ENCODE data around the gene TOMM20. TPM values are rescaled to one million over a fixed set of nuclear protein-coding genes. Genes with fewer than 3 reads are reported as not detected.
"Not testable (repeated sequence)": the region's sequence is repeated elsewhere in the genome, so short reads cannot be mapped to it uniquely, and the experiment has no call there.

The TOMM20 gene
- total RNA-seq, 1 experiment from 2014 or later, result 101 TPM

- Histone ChIP-seq H3K36me3 (ENCODE audit: control insufficient read depth, insufficient read depth, low read length) (no peaks in the 10 kb centered on the region), H3K4me3 (ENCODE audit: low read depth in 2 of 2, low read length in 2 of 2) (no peak overlapping the region), H3K4me1 (ENCODE audit: control insufficient read depth, insufficient read depth, low read length) (peaks cover 70% of the 10 kb centered on the region), H3K9me3 (ENCODE audit: control insufficient read depth, insufficient read depth, low read depth, low read length) (no peaks in the 10 kb centered on the region), H3K27ac (ENCODE audit: low read length) (peak overlapping the region; percentile 100), H3K27me3 (ENCODE audit: control insufficient read depth, insufficient read depth, low read length) (no peaks in the 10 kb centered on the region)
- TF ChIP-seq SIN3A (IDR thresholded peaks at IDR 0.05; ENCODE audit: borderline replicate concordance, insufficient read depth, low read depth, low read length), result no peak
- TF ChIP-seq TCF7L2 (IDR thresholded peaks at IDR 0.05; ENCODE audit: low read depth, low read length), result peak; percentile 50; the same call in 1 of the 2 replicates
- DNase-seq (ENCODE audit: low read depth, low spot score) (no peak), ATAC-seq (peak; percentile 31)
- no TSS peak for BruUV-seq (replicated peaks)
- in situ Hi-C loops (cut with HindIII; ENCODE audit: low pct_unique_long_range_greater_than_20kb, low sequenced_read_pairs), result loop anchor here (10.0 kb wide), 2 partner anchors 120 to 330 kb away; no protein-coding TSS in a partner anchor
- POLR2A ChIA-PET, result interaction anchor here (0.6 to 2.7 kb wide), 2 partner anchors 96 to 471 kb away, joined by 4 to 7 read pairs; no protein-coding TSS in a partner anchor
- CTCF ChIA-PET, result no interaction called here
- intact Hi-C loops (cut with micrococcal nuclease; ENCODE audit: unreplicated experiment), result loop anchor here (5.0 to 10.0 kb wide), 2 partner anchors 200 to 462 kb away; partner anchors contain the start of gene IRF2BP2
Measured at GRCh38 chr1:235074523-235075047, 54.1 kb downstream of the TOMM20 start.

GRCh38 chr1:235073968-235074522 is 54.6 kb downstream of the TOMM20 start:
- ATAC-seq (peak; percentile 19), DNase-seq (ENCODE audit: low read depth, low spot score) (no peak)
- H3K27me3 ChIP-seq (ENCODE audit: control insufficient read depth, insufficient read depth, low read length), result no peaks in the 10 kb centered on the region
- BruUV-seq (replicated peaks), result no TSS peak
- CTCF ChIA-PET, result no interaction called here
- no peaks in the 10 kb centered on the region for H3K36me3 ChIP-seq (ENCODE audit: control insufficient read depth, insufficient read depth, low read length)
- H3K27ac ChIP-seq (ENCODE audit: low read length), result peak overlapping the region; percentile 100
- POLR2A ChIA-PET, result interaction anchor here (0.6 to 2.7 kb wide), 7 partner anchors 39 to 578 kb away, joined by 3 to 10 read pairs (median 4); no protein-coding TSS in a partner anchor
- H3K4me3 ChIP-seq (ENCODE audit: low read depth in 2 of 2, low read length in 2 of 2), result no peak overlapping the region
- H3K9me3 ChIP-seq (ENCODE audit: control insufficient read depth, insufficient read depth, low read depth, low read length), result no peaks in the 10 kb centered on the region
- peaks cover 70% of the 10 kb centered on the region for H3K4me1 ChIP-seq (ENCODE audit: control insufficient read depth, insufficient read depth, low read length)
- TF ChIP-seq POLR2AphosphoS5 (IDR thresholded peaks at IDR 0.05; ENCODE audit: low read depth, low read length) (no peak), SIN3A (IDR thresholded peaks at IDR 0.05; ENCODE audit: borderline replicate concordance, insufficient read depth, low read depth, low read length) (no peak)
- TF ChIP-seq, protein P1, sequence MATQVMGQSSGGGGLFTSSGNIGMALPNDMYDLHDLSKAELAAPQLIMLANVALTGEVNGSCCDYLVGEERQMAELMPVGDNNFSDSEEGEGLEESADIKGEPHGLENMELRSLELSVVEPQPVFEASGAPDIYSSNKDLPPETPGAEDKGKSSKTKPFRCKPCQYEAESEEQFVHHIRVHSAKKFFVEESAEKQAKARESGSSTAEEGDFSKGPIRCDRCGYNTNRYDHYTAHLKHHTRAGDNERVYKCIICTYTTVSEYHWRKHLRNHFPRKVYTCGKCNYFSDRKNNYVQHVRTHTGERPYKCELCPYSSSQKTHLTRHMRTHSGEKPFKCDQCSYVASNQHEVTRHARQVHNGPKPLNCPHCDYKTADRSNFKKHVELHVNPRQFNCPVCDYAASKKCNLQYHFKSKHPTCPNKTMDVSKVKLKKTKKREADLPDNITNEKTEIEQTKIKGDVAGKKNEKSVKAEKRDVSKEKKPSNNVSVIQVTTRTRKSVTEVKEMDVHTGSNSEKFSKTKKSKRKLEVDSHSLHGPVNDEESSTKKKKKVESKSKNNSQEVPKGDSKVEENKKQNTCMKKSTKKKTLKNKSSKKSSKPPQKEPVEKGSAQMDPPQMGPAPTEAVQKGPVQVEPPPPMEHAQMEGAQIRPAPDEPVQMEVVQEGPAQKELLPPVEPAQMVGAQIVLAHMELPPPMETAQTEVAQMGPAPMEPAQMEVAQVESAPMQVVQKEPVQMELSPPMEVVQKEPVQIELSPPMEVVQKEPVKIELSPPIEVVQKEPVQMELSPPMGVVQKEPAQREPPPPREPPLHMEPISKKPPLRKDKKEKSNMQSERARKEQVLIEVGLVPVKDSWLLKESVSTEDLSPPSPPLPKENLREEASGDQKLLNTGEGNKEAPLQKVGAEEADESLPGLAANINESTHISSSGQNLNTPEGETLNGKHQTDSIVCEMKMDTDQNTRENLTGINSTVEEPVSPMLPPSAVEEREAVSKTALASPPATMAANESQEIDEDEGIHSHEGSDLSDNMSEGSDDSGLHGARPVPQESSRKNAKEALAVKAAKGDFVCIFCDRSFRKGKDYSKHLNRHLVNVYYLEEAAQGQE (IDR thresholded peaks at IDR 0.05; ENCODE audit: insufficient read depth in 1 of 2, low read depth in 2 of 2, low read length in 1 of 2), result no peak
- in situ Hi-C loops (cut with HindIII; ENCODE audit: low pct_unique_long_range_greater_than_20kb, low sequenced_read_pairs), result loop anchor here (10.0 kb wide), 2 partner anchors 119 to 329 kb away; no protein-coding TSS in a partner anchor
- intact Hi-C loops (cut with micrococcal nuclease; ENCODE audit: unreplicated experiment), result loop anchor here (10.0 kb wide), 1 partner anchor 199 kb away; no protein-coding TSS in a partner anchor

DNA sequence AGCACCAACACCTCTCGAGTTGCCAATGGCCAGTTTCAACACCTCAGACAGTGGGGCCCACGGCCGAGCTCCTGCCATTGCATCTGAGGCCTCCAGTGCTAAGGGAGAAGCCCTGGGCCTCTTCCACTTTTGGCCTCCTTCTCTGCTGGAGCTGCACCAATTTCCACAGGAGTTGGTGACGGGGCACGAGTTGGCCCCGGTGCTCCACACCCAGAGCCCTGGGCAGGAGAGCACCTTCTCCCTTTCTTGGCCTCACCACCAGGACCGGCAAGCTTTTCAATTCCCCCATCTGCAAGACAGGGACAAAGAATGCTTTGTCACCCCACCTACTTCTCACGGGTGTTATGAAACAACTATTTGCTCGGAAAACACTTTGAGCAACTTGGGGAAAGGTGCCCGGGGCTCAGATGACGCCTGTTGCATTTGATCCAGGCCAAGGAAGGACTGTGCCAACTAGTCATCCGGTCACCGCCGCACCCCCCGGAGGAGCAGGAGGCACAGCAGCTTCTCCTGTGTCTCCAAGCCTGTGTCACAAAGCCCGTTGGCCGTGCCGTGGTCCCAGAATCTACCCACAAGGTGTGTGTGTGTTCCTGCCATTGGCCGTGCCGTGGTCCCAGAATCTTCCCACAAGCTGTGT is 55.2 kb downstream of the TOMM20 start:
- peak overlapping the region; percentile 100 for H3K27ac ChIP-seq (ENCODE audit: low read length)
- BruUV-seq (replicated peaks), result TSS peak; percentile 58
- in situ Hi-C loops (cut with HindIII; ENCODE audit: low pct_unique_long_range_greater_than_20kb, low sequenced_read_pairs), result loop anchor here (10.0 kb wide), 2 partner anchors 119 to 329 kb away; no protein-coding TSS in a partner anchor
- peak; percentile 65; the same call in 1 of the 2 replicates for TF ChIP-seq POLR2AphosphoS5 (IDR thresholded peaks at IDR 0.05; ENCODE audit: low read depth, low read length)
- TF ChIP-seq, protein P1 (IDR thresholded peaks at IDR 0.05; ENCODE audit: insufficient read depth in 1 of 2, low read depth in 2 of 2, low read length in 1 of 2), result no peak
- TF ChIP-seq TCF7L2 (IDR thresholded peaks at IDR 0.05; ENCODE audit: low read depth, low read length), result peak; percentile 86
- H3K27me3 ChIP-seq (ENCODE audit: control insufficient read depth, insufficient read depth, low read length), result no peaks in the 10 kb centered on the region
- intact Hi-C loops (cut with micrococcal nuclease; ENCODE audit: unreplicated experiment), result loop anchor here (10.0 kb wide), 1 partner anchor 199 kb away; no protein-coding TSS in a partner anchor
- POLR2A ChIA-PET, result interaction anchor here (0.6 to 2.7 kb wide), 8 partner anchors 40 to 577 kb away, joined by 3 to 10 read pairs (median 4); no protein-coding TSS in a partner anchor
- no peak for DNase-seq (ENCODE audit: low read depth, low spot score)
- no peaks in the 10 kb centered on the region for H3K36me3 ChIP-seq (ENCODE audit: control insufficient read depth, insufficient read depth, low read length)
- peak; percentile 52 for ATAC-seq
- no peaks in the 10 kb centered on the region for H3K9me3 ChIP-seq (ENCODE audit: control insufficient read depth, insufficient read depth, low read depth, low read length)
- peaks cover 74% of the 10 kb centered on the region for H3K4me1 ChIP-seq (ENCODE audit: control insufficient read depth, insufficient read depth, low read length)
- no peak overlapping the region for H3K4me3 ChIP-seq (ENCODE audit: low read depth in 2 of 2, low read length in 2 of 2)
- CTCF ChIA-PET, result no interaction called here

- H3K9me3 ChIP-seq (ENCODE audit: control insufficient read depth, insufficient read depth, low read depth, low read length); H3K4me3 ChIP-seq (ENCODE audit: low read depth in 2 of 2, low read length in 2 of 2); DNase-seq (ENCODE audit: low read depth, low spot score); CTCF ChIA-PET; H3K36me3 ChIP-seq (ENCODE audit: control insufficient read depth, insufficient read depth, low read length); H3K27me3 ChIP-seq (ENCODE audit: control insufficient read depth, insufficient read depth, low read length); BruUV-seq (replicated peaks); ATAC-seq: not testable (repeated sequence)
- in situ Hi-C loops (cut with HindIII; ENCODE audit: low pct_unique_long_range_greater_than_20kb, low sequenced_read_pairs) (loop anchor here (10.0 kb wide), 2 partner anchors 118 to 328 kb away; no protein-coding TSS in a partner anchor), intact Hi-C loops (cut with micrococcal nuclease; ENCODE audit: unreplicated experiment) (loop anchor here (10.0 kb wide), 1 partner anchor 198 kb away; no protein-coding TSS in a partner anchor)
- H3K27ac ChIP-seq (ENCODE audit: low read length), result peak overlapping the region; percentile 100
- POLR2A ChIA-PET, result interaction anchor here (0.6 kb wide), 1 partner anchor 461 kb away, joined by 4 read pairs; no protein-coding TSS in a partner anchor
- peaks cover 83% of the 10 kb centered on the region for H3K4me1 ChIP-seq (ENCODE audit: control insufficient read depth, insufficient read depth, low read length)
Measured at GRCh38 chr1:235072577-235072976, 56.1 kb downstream of the TOMM20 start.
